GM12872 (cell line): Measurements from ENCODE around the gene RNU7-1.

Experiments
- TF ChIP-seq, protein P1 (sequence below): IDR thresholded peaks from 3 replicates; pipeline ENCODE4 v1.5.1; 2011; ENCODE audit warnings: low read depth, mild to moderate bottlenecking, low read length, moderate library complexity; ENCODE audit not compliant: insufficient read depth

RNU7-1 gene

DNA sequence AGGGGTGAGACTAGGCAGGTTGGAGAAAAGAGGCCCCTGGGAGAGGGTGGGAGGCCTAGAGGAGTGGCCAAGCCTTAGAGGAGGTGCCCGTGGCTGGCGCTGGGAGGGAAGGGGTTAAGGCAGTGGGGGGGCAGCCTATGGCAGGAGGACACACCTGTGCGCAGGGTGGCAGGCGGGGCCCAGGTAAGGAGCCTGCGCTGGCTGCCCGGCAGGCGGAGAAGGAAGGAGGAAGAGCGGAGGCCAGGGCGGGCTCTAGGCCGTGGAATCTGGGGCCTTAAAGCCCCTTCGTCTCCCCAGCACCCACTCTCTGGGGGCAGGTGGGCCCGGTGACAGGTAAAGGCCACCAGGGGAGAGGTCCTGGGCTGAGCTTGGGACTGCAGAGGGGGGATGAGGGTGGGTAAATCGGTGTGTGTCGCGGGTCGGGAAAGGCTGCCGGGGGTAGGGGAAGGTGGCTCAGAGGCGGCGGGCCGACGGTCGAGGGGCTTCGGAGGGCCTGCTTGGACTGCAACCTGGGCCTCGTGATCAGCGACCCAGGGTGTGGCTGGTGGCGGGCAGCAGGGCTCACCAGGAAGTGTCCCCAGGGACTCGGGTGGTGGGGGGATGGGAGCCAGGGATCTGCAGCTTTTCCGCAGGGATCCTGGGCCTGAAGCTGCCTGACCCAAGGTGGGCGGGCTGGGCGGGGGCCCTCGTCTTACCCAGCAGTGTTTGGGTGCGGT, 19.6 kb downstream of the RNU7-1 start:
- TF ChIP-seq, protein P1, sequence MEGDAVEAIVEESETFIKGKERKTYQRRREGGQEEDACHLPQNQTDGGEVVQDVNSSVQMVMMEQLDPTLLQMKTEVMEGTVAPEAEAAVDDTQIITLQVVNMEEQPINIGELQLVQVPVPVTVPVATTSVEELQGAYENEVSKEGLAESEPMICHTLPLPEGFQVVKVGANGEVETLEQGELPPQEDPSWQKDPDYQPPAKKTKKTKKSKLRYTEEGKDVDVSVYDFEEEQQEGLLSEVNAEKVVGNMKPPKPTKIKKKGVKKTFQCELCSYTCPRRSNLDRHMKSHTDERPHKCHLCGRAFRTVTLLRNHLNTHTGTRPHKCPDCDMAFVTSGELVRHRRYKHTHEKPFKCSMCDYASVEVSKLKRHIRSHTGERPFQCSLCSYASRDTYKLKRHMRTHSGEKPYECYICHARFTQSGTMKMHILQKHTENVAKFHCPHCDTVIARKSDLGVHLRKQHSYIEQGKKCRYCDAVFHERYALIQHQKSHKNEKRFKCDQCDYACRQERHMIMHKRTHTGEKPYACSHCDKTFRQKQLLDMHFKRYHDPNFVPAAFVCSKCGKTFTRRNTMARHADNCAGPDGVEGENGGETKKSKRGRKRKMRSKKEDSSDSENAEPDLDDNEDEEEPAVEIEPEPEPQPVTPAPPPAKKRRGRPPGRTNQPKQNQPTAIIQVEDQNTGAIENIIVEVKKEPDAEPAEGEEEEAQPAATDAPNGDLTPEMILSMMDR = no peak

DNA sequence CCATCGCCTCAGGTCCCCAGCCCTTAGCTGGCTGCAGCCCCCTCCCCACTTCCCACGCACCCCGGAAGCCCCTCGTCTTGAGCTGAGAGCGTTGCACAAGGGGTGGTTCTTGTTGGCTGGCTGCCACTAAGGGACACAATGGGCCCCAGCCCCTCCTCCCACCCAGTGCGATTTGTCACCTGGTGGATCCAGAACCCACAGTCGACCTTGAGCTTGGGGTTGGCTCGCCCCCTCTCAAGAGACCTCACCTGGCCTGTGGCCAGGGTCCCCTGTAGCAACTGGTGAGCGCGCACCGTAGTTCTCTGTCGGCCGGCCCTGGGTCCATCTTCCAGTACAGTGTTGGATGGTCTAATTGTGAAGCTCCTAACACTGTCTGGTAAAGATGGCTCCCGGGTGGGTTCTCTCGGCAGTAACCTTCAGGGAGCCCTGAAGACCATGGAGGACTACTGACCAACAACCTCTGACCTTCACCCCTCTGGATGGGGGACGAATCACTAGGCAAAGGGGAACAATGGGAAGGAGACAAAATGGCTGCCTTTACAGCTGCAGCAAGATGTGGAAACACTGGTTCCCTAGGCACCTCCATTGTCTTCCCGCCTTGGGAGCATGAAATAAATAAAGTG, 20.3 kb downstream of the RNU7-1 start:
- TF ChIP-seq, protein P1 = no peak

DNA sequence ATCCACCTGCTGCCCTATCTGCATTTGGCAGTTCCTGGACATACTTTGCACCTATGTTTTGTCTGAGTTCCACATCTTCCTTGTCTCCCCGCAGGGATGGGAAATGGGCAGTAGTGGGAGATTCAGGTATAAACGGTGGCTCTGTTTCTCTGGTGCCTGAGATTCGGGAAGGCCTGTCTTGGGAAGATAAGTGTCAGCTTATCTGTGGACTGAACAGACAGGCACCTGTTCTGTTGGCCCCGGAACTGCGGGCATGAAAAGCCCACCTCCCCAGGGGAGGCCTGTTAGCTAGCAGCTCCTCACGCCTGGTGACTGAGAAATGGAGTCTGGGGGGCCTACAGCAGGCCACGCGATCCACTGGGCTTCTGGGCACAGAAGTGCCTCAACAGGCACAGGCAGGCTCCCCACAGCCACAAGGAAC, 21.0 kb downstream of the RNU7-1 start:
- TF ChIP-seq, protein P1 = no peak

DNA sequence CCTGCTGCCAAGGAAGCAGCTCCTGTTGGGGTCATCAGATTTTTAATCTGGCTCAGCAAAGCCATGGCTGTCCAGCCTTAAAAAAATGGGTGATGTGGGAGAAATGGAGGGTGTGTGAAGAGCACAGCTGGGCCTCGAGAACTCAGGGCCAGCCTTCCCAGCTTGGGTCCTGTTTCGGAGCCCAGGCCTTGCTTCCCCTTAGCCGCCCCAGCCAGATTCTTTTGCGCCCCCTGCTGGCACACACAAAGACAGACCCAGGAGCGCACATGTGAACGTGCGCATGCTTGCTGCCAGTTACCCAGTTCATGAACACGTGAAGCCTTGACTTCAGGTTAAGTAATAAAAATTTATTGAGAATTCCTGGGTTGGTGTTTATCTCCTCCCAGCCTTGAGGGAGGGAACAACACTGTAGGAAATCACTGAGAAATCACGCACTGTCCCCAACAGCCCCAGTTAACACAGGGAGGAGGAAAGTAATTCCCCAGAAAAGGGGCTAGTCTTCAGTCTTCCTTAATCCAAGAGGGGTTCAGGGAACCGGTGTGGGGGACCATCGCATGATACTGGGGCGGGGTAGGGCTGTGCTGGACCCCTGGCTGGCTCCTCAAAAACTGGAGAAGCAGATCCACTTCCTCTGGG, 21.5 kb downstream of the RNU7-1 start:
- TF ChIP-seq, protein P1 = peak; percentile 90

DNA sequence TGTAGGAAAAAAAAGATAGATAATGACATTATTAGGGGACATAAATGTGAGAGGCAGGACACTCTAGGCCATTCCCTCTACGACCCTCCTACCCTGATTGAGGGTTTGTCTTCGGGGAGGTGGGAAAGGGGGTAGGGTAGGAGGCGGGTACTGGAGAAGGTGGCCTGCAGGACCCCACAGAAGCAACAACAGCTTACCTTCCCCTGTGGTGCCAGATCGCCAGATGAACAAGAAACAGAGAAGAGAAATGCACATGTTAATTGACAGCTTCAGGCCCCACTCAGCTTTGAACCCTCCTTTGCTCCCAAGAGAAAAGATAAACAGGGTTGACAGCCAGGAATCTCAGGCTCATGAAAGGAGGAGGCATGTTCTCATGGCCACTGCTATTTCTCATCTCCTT, 22.1 kb downstream of the RNU7-1 start:
- TF ChIP-seq, protein P1 = no peak

DNA sequence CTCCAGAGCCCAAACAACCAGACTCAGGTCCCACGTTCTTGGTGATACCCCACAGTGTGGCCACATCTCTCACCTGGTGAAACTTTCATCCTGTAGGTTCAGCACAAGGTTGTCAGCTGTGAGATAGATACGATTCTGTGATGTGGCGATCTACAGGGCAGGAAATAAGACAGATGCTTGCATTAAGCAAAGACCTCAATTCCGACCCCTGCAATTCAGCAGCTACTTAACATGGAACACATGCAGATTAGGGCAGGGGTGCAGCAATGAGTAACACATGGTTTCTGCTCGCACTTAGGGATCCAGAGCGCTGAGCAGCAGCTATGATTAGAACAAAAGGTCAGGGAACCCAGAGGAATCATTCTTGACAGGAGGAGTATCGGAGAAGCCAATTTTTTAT, 22.7 kb downstream of the RNU7-1 start:
- TF ChIP-seq, protein P1 = no peak

DNA sequence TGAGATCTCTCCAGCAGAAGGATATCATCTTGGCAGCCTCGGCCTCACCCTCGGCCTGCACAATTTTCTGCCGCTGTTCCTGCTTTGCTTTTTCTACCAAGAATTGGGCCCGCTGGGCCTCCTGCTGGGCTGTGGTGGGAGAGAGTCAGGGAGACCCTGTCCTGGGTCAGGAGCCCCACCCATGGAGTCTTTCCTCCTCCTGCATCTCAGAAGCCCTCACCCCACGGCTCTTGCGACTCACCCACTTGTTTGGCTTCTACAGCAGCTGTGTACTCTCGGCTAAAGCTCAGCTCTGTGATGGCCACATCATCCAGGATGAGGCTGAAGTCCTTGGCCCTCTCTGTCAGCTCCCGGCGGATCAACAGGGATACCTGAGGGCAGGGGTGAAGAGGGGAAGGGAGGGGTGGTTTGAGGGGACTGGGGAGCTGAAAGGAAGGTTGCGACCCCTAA, 24.1 kb downstream of the RNU7-1 start:
- TF ChIP-seq, protein P1 = no peak
